Activated CD8-positive, alpha-beta memory T cell treated with anti-CD3 and anti-CD28 coated beads for 4 hours (primary cell): ENCODE results near the gene CTAGE6.
"Not testable (repeated sequence)": the region's sequence is repeated elsewhere in the genome, so short reads cannot be mapped to it uniquely, and the experiment has no call there.

Experiments
- DNase-seq, 2 donors: peaks; one replicate each; pipeline ENCODE4 v3.0.0-alpha.2; 2020; ENCODE audit warnings: low read depth in 2 of 2

The CTAGE6 gene

GRCh38 chr7:143714581-143715454 lies 42.7 kb downstream of the CTAGE6 start:
- DNase-seq, result not testable (repeated sequence)

- DNase-seq, result not testable (repeated sequence)
These were observed 45.1 kb downstream of the CTAGE6 start for GRCh38 chr7:143712381-143712780.

GRCh38 chr7:143711727-143712324 lies 45.7 kb downstream of the CTAGE6 start:
- DNase-seq, result not testable (repeated sequence)

- DNase-seq, result not testable (repeated sequence)
These were observed 47.6 kb downstream of the CTAGE6 start for GRCh38 chr7:143709895-143710294.
